VCaP (cell line): Measurements from ENCODE around the gene MED12L.

Experiments
- H3K27ac ChIP-seq: fragments of 450-650 bp; 2 replicates; pipeline ENCODE4 v1.5.1; 2017
- CTCF ChIP-seq: fragments of 450-650 bp; conservative IDR thresholded peaks from 2 replicates; pipeline ENCODE4 v1.5.1; 2017; ENCODE audit warnings: mild to moderate bottlenecking, moderate library complexity

Gene MED12L

DNA sequence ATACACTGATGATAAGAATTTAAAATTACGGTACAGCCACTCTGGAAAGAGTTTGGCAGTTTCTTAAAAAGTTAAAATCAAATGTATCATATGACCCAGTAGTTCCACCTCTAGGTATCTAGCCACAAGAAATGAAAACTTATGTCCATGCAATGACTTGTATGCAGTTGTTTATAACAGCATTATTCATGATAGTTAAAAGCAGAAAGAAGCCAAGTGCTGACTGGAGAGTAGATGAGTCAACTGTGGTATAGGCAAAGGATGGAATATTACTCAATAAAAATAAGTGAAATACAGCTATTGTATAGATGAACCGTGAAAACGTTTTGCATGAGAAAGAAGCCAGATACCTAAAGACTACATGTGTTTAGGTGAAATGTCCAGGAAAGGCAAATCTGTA, 216.3 kb downstream of the MED12L start:
- no peak for TF ChIP-seq CTCF
- H3K27ac ChIP-seq = no peak overlapping the region

- H3K27ac ChIP-seq = no peak overlapping the region
- TF ChIP-seq CTCF = no peak
These were observed 218.3 kb downstream of the MED12L start for GRCh38 chr3:151303751-151304150.

GRCh38 chr3:151305060-151305774, 219.8 kb downstream of the MED12L start:
- no peak for TF ChIP-seq CTCF
- no peak overlapping the region for H3K27ac ChIP-seq

GRCh38 chr3:151305775-151306151, 220.3 kb downstream of the MED12L start:
- no peak for TF ChIP-seq CTCF
- H3K27ac ChIP-seq = no peak overlapping the region

GRCh38 chr3:151306168-151306810, 220.8 kb downstream of the MED12L start:
- no peak for TF ChIP-seq CTCF
- H3K27ac ChIP-seq = no peak overlapping the region

- no peak overlapping the region for H3K27ac ChIP-seq
- no peak for TF ChIP-seq CTCF
These were observed 221.7 kb downstream of the MED12L start for GRCh38 chr3:151307131-151307530.

DNA sequence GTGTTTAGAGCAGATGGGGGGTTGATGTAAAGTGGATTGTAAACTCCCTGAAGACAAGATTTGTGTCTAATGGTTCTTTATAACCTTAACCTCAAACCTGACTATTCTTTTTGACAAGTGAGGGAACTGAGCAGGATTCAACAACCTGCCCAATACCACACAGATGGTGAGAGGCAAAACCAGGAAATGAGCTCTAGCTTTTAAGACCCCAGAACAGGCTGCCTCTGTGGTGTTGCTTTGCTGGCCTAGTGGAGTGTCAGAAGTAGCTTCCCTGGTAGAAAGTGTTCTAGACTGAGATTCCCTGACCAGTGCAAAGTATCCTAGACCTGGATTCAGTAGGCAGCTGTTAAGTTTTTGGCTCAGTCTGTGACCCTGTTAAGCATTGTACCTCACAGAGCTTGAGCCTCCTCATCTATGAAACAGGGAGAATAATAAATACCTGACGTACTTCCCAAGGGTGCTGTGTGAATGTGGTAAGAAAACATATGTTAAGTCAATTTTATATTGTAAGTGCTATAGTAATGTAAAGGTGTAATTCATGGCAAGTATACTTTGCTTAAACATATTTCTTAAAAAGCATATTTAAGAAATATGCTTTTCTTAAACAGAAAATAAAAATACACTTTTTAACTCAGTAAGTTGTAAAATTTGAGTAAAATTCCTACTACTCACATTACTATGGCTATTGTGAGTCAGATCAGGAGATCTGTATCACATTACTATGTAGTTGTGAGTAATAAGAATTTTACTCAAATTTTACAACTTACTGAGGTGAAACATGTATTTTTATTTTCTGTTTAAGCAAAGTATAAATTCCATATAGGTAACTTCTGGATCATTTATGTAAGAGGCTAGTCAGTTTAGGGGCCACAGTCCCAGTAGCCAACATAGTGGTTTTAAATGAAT, 222.4 kb downstream of the MED12L start:
- no peak overlapping the region for H3K27ac ChIP-seq
- no peak for TF ChIP-seq CTCF
